ENCODE data around the gene SULF2. TPM values are rescaled to one million over a fixed set of nuclear protein-coding genes. Genes with fewer than 3 reads are reported as not detected.
"Not testable (repeated sequence)": the region's sequence is repeated elsewhere in the genome, so short reads cannot be mapped to it uniquely, and the experiment has no call there.

The SULF2 gene
- total RNA-seq, 1 experiment from 2014 or later = 495 TPM

DNA sequence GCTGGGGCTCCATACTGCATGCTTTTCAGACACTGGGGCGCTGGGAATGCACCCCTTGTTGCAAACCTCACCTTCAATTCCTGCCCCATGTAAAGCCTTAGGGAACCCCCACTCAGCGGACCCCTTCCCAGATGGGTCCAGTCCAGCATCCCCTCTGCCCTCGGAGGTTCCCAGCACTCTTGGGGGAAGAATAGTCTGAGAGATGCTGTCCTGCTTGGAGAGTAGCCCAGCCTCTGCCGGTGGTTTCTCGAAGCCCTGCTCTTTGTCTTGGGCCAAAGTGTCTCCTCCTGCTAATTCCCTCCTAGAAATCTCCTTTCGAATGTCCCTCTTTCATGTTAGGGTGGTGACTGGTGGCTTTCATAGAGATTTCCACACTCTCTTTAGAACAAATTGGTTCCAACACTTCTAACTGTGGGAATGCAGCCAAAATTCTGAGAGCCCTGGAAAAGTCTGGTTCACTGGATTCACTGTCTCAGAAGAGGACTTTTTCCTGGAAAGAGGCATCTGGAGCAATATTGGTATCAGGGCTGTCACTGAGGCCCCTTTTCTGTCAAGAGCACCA is 24.9 kb upstream of the SULF2 start:
- Histone ChIP-seq H3K36me3 (ENCODE audit: low read depth) (peaks cover 18% of the 10 kb centered on the region), H3K4me3 (peak overlapping the region; percentile 31; the same call in 1 of the 2 replicates), H3K27me3 (ENCODE audit: insufficient read depth, low read depth) (no peaks in the 10 kb centered on the region), H3K27ac (peak overlapping the region; percentile 95), H3K4me1 (replicated peaks; ENCODE audit: insufficient read depth) (peaks cover 72% of the 10 kb centered on the region), H2AFZ (no peak overlapping the region), H3K9me3 (ENCODE audit: insufficient read depth, low read depth) (peaks cover 31% of the 10 kb centered on the region), H3K79me2 (ENCODE audit: low read depth) (peaks cover 17% of the 10 kb centered on the region; the same call in 1 of the 2 replicates), H3K4me2 (peak overlapping the region; percentile 71), H3K9me2 (ENCODE audit: insufficient read depth) (no peaks in the 10 kb centered on the region), H3F3A (ENCODE audit: insufficient read depth, low read depth) (peaks cover 65% of the 10 kb centered on the region), H4K20me1 (ENCODE audit: insufficient read depth) (no peaks in the 10 kb centered on the region)
- CTCF ChIA-PET = interaction anchor here (0.6 to 1.0 kb wide), 3 partner anchors 24 to 485 kb away, joined by 3 to 4 read pairs (median 3); no protein-coding TSS in a partner anchor
- TF ChIP-seq, protein P1, sequence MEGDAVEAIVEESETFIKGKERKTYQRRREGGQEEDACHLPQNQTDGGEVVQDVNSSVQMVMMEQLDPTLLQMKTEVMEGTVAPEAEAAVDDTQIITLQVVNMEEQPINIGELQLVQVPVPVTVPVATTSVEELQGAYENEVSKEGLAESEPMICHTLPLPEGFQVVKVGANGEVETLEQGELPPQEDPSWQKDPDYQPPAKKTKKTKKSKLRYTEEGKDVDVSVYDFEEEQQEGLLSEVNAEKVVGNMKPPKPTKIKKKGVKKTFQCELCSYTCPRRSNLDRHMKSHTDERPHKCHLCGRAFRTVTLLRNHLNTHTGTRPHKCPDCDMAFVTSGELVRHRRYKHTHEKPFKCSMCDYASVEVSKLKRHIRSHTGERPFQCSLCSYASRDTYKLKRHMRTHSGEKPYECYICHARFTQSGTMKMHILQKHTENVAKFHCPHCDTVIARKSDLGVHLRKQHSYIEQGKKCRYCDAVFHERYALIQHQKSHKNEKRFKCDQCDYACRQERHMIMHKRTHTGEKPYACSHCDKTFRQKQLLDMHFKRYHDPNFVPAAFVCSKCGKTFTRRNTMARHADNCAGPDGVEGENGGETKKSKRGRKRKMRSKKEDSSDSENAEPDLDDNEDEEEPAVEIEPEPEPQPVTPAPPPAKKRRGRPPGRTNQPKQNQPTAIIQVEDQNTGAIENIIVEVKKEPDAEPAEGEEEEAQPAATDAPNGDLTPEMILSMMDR (conservative IDR thresholded peaks at IDR 0.05) = no peak
- TF ChIP-seq EZH2 (IDR thresholded peaks at IDR 0.05; ENCODE audit: low read depth) = no peak
- BruUV-seq (replicated peaks) = TSS peak; percentile 85
- intact Hi-C loops (cut with micrococcal nuclease; ENCODE audit: unreplicated experiment) = no loop called here
- POLR2A ChIA-PET (ENCODE audit: unreplicated experiment) = interaction anchor here (0.6 to 1.2 kb wide), 11 partner anchors 18 to 500 kb away, joined by 3 to 8 read pairs (median 5); no protein-coding TSS in a partner anchor
- DNase-seq = peak in 1 of 2 experiments; percentile 50

DNA sequence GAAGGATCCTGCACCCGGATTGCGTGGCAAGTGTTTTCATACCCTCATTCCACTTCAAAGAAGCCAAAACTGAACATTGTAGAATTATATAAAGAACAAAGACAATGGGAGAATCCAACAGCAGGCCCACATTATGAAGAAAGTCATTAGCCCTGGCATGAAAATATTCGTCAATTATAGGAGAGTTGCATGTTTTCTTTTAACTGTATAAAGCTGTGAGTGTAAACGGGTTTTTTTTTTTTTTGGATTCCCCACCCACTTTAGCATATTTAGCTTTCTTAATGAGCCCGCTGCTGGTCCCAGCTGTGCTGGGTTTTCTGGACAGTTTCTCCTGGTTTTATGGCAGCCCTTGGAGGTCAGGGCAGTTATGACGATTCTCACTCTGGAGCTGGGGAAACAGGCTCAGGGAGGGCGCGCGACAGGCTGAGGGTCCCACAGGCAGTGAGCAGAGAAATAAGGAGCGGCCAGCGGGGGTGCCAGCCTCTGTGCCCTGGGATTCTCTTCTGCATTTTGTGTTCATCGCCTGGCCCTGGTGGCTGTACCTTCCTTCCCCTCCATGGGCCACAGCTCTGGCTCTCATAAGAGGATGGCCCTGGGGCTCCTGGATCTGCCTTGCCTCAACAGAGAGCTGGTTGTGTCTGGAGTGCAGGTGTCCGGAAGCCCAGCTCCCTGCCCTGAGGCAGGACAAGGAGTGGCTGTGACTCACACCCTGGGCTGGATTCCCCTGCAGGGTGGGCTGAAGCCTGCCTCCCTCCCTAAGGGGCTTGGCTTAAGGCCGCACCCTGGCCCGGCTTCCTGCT is 24.1 kb upstream of the SULF2 start:
- intact Hi-C loops (cut with micrococcal nuclease; ENCODE audit: unreplicated experiment) = loop anchor here (2.0 kb wide), 1 partner anchor 163 kb away; no protein-coding TSS in a partner anchor
- H3K4me2 ChIP-seq = peak overlapping the region; percentile 71
- peaks cover 66% of the 10 kb centered on the region for H3F3A ChIP-seq (ENCODE audit: insufficient read depth, low read depth)
- no peaks in the 10 kb centered on the region for H4K20me1 ChIP-seq (ENCODE audit: insufficient read depth)
- H3K27ac ChIP-seq = peak overlapping the region; percentile 95
- H3K9me2 ChIP-seq (ENCODE audit: insufficient read depth) = no peaks in the 10 kb centered on the region
- H2AFZ ChIP-seq = no peak overlapping the region
- BruUV-seq (replicated peaks) = TSS peak; percentile 99
- peak; percentile 98 to 99 for DNase-seq
- TF ChIP-seq, protein P1 (conservative IDR thresholded peaks at IDR 0.05) = no peak
- no peak for TF ChIP-seq EZH2 (IDR thresholded peaks at IDR 0.05; ENCODE audit: low read depth)
- ChIA-PET POLR2A (ENCODE audit: unreplicated experiment) (interaction anchor here (0.5 to 1.2 kb wide), 19 partner anchors 8 to 762 kb away, joined by 3 to 17 read pairs (median 4); no protein-coding TSS in a partner anchor), CTCF (interaction anchor here (0.6 to 1.0 kb wide), 3 partner anchors 23 to 486 kb away, joined by 3 read pairs; no protein-coding TSS in a partner anchor)
- no peaks in the 10 kb centered on the region for H3K27me3 ChIP-seq (ENCODE audit: insufficient read depth, low read depth)
- H3K79me2 ChIP-seq (ENCODE audit: low read depth) = peaks cover 17% of the 10 kb centered on the region; the same call in 1 of the 2 replicates
- peaks cover 27% of the 10 kb centered on the region for H3K9me3 ChIP-seq (ENCODE audit: insufficient read depth, low read depth)
- H3K36me3 ChIP-seq (ENCODE audit: low read depth) = peaks cover 19% of the 10 kb centered on the region
- H3K4me3 ChIP-seq = peak overlapping the region; percentile 31; the same call in 1 of the 2 replicates
- peaks cover 67% of the 10 kb centered on the region for H3K4me1 ChIP-seq (replicated peaks; ENCODE audit: insufficient read depth)

DNA sequence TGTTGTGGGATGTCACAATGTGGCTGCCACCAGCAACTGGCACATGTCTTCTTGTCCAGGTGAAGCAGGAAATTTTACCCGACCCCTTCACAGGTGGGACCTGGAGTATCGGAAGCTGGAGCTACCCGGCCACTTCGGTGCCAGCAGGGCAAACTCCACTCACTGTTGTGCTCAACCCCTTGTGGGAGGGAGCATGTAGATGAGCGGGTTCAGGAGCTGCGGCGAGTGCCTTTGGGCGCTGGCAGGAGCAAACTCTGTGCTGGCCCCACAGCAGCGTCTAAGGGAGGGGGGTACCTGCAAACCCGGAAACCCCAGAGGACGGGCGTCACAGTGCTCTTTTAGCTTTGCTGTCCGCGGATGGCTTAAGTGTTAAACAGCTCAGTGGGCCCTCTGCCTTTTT is 20.7 kb upstream of the SULF2 start:
- Histone ChIP-seq H3K9me3 (ENCODE audit: insufficient read depth, low read depth) (peaks cover 3% of the 10 kb centered on the region; the same call in 1 of the 2 replicates), H2AFZ (no peak overlapping the region), H3K4me3 (no peak overlapping the region), H3F3A (ENCODE audit: insufficient read depth, low read depth) (peaks cover 56% of the 10 kb centered on the region), H3K36me3 (ENCODE audit: low read depth) (peaks cover 8% of the 10 kb centered on the region; the same call in 1 of the 2 replicates), H3K4me2 (no peak overlapping the region), H3K9me2 (ENCODE audit: insufficient read depth) (no peaks in the 10 kb centered on the region), H3K27me3 (ENCODE audit: insufficient read depth, low read depth) (no peaks in the 10 kb centered on the region), H4K20me1 (ENCODE audit: insufficient read depth) (no peaks in the 10 kb centered on the region), H3K79me2 (ENCODE audit: low read depth) (0 out of 2 replicates have a peak, but pooled peaks cover 9% of the 10 kb centered on the region), H3K27ac (no peak overlapping the region), H3K4me1 (replicated peaks; ENCODE audit: insufficient read depth) (peaks cover 57% of the 10 kb centered on the region)
- ChIA-PET CTCF (no interaction called here), POLR2A (ENCODE audit: unreplicated experiment) (no interaction called here)
- no peak for TF ChIP-seq EZH2 (IDR thresholded peaks at IDR 0.05; ENCODE audit: low read depth)
- TF ChIP-seq, protein P1 (conservative IDR thresholded peaks at IDR 0.05) = no peak
- no peak for DNase-seq
- no TSS peak for BruUV-seq (replicated peaks)
- intact Hi-C loops (cut with micrococcal nuclease; ENCODE audit: unreplicated experiment) = no loop called here

DNA sequence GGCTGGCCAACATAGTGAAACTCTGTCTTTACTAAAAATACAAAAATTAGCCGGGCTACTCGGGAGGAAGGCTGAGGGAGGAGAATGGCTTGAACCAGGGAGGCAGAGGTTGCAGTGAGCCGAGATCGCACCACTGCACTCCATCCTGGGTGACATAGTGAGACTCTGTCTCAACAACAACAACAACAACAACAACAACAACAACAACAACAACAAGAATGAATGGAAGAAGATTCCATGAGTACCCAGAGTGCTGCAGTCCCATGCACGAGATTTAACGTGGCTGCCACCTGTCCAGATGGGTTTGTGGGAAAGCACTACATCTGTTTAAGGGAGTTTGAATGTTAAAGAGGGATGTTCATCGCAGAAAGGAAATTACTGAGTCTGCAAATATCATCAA is 19.7 kb upstream of the SULF2 start:
- POLR2A ChIA-PET (ENCODE audit: unreplicated experiment); H3K79me2 ChIP-seq (ENCODE audit: low read depth); DNase-seq; H3K9me2 ChIP-seq (ENCODE audit: insufficient read depth); H3K9me3 ChIP-seq (ENCODE audit: insufficient read depth, low read depth); H3K27ac ChIP-seq; H3K36me3 ChIP-seq (ENCODE audit: low read depth); H4K20me1 ChIP-seq (ENCODE audit: insufficient read depth); H3K27me3 ChIP-seq (ENCODE audit: insufficient read depth, low read depth); CTCF ChIA-PET; H2AFZ ChIP-seq; BruUV-seq (replicated peaks); H3K4me2 ChIP-seq; intact Hi-C loops (cut with micrococcal nuclease; ENCODE audit: unreplicated experiment); H3K4me3 ChIP-seq: not testable (repeated sequence)
- Histone ChIP-seq H3F3A (ENCODE audit: insufficient read depth, low read depth) (peaks cover 51% of the 10 kb centered on the region), H3K4me1 (replicated peaks; ENCODE audit: insufficient read depth) (peaks cover 54% of the 10 kb centered on the region)

Data from PC-9 (cell line).